ENCODE results near the gene MEF2D. TPM values are rescaled to one million over a fixed set of nuclear protein-coding genes. Genes with fewer than 3 reads are reported as not detected.

The MEF2D gene
- total RNA-seq = 7.8 TPM

DNA sequence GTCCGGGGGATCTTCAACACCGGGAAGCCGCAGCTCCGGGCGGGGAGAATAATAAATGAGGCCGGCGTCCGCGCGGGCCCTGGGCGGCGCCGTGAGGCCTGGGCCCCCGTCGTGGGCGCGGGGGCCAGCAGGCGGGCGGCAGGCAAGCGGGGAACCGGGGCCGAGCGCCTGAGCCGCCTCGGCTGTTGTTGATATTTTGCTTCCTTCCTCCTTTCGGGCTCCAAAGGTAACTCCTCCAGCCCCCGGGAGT lies at the start of gene MEF2D:
Gene MEF2D (minus strand): TSS at position 233 of the 250 bp plus-strand sequence. CDS start 17,483 bp downstream, outside the sequence.
- Histone ChIP-seq H3K4me1 (ENCODE audit: control insufficient read depth in 3 of 3, insufficient read depth in 3 of 3, low read length in 3 of 3) (peaks cover 72 to 73% (median 72%) of the 10 kb centered on the region in 3 donors), H3K4me3 (ENCODE audit: low read length in 3 of 3) (peak within 1 kb of the TSS; percentile 89 to 93 (median 93)), H3K9me3 (ENCODE audit: control insufficient read depth in 3 of 3, low read length in 3 of 3) (no peaks in the 10 kb centered on the region), H3K27me3 (ENCODE audit: control insufficient read depth in 3 of 3, insufficient read depth in 3 of 3, low read length in 3 of 3) (no peaks in the 10 kb centered on the region), H3K36me3 (ENCODE audit: control insufficient read depth in 3 of 3, insufficient read depth in 3 of 3, low read length in 3 of 3) (peaks cover 0 to 5% (median 0%) of the 10 kb centered on the region in 3 donors), H3K27ac (ENCODE audit: low read depth, low read length) (peak within 1 kb of the TSS; percentile 100), H3K9ac (ENCODE audit: low read depth in 1 of 3, low read length in 3 of 3) (peak within 1 kb of the TSS; percentile 95 to 99 (median 98))

DNA sequence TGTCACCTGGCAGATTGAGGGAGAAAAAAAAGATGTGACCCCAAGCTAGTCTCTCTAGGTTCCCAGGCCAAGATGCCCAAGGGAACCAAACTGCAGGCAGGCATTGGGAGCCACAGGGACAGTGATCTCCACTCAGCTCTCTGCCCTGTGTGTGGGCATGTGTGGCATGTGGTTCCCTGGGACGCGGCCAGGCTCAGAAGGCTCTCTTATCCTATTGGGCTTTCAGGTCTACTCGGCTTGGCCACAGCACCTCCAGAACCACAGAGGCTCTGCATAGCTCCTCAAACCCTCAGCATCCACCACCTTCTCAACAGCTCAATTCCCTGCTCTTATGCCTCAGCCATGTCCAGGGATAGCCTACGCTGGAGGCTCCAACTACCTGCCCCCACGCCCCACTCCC lies 49.8 kb upstream of the MEF2D start:
- Histone ChIP-seq H3K27me3 (ENCODE audit: control insufficient read depth in 3 of 3, insufficient read depth in 3 of 3, low read length in 3 of 3) (no peaks in the 10 kb centered on the region), H3K9ac (ENCODE audit: low read depth in 1 of 3, low read length in 3 of 3) (no peak overlapping the region), H3K27ac (ENCODE audit: low read depth, low read length) (no peak overlapping the region), H3K4me3 (ENCODE audit: low read length in 3 of 3) (no peak overlapping the region), H3K36me3 (ENCODE audit: control insufficient read depth in 3 of 3, insufficient read depth in 3 of 3, low read length in 3 of 3) (no peaks in the 10 kb centered on the region), H3K4me1 (ENCODE audit: control insufficient read depth in 3 of 3, insufficient read depth in 3 of 3, low read length in 3 of 3) (peaks cover 5 to 7% (median 7%) of the 10 kb centered on the region in 3 donors), H3K9me3 (ENCODE audit: control insufficient read depth in 3 of 3, low read length in 3 of 3) (no peaks in the 10 kb centered on the region)

DNA sequence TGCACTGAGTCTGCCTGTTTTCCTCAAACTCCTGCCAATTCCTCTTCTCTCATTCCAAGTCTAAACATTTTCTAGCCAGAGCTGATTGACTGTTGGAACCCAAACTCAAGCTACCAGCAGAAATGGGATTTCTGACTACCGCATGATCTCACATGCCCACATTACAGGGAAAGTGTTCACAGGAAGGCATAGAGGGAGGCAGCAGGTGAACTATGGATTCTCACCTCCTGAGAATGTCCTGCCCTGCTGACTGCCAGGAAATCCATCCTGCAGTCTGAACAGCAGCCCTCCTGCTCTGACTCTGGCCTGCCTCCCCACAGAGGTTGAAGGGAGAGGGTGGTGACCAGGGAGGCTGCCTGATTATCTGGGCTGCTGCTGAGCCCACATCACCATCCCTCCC lies 49.3 kb upstream of the MEF2D start:
- Histone ChIP-seq H3K27ac (ENCODE audit: low read depth, low read length) (no peak overlapping the region), H3K4me1 (ENCODE audit: control insufficient read depth in 3 of 3, insufficient read depth in 3 of 3, low read length in 3 of 3) (peaks cover 5 to 7% (median 7%) of the 10 kb centered on the region in 3 donors), H3K36me3 (ENCODE audit: control insufficient read depth in 3 of 3, insufficient read depth in 3 of 3, low read length in 3 of 3) (no peaks in the 10 kb centered on the region), H3K27me3 (ENCODE audit: control insufficient read depth in 3 of 3, insufficient read depth in 3 of 3, low read length in 3 of 3) (no peaks in the 10 kb centered on the region), H3K4me3 (ENCODE audit: low read length in 3 of 3) (no peak overlapping the region), H3K9me3 (ENCODE audit: control insufficient read depth in 3 of 3, low read length in 3 of 3) (no peaks in the 10 kb centered on the region), H3K9ac (ENCODE audit: low read depth in 1 of 3, low read length in 3 of 3) (peak overlapping the region in 1 of 3 donors; percentile 17)

DNA sequence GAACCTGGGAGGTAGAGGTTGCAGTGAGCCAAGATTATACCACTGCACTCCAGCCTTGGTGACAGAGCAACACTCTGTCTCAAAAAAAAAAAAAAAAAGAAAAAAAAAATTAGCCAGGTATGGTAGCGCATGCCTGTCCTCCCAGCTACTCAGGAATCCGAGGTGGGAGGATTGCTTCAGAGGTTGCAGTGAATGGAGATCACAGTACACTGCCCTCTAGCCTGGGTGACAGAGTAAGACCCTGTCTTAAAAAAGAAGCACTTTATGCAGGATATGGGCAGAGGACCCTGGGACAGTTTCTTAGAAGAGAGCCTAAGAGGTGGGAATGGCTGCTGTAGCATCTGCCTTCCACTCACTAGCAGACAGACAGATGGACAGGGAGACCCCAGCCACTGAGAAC lies 48.8 kb upstream of the MEF2D start:
- Histone ChIP-seq H3K36me3 (ENCODE audit: control insufficient read depth in 3 of 3, insufficient read depth in 3 of 3, low read length in 3 of 3) (no peaks in the 10 kb centered on the region), H3K4me1 (ENCODE audit: control insufficient read depth in 3 of 3, insufficient read depth in 3 of 3, low read length in 3 of 3) (peaks cover 5 to 7% (median 7%) of the 10 kb centered on the region in 3 donors), H3K27ac (ENCODE audit: low read depth, low read length) (no peak overlapping the region), H3K4me3 (ENCODE audit: low read length in 3 of 3) (no peak overlapping the region), H3K9ac (ENCODE audit: low read depth in 1 of 3, low read length in 3 of 3) (peak overlapping the region in 1 of 3 donors; percentile 54), H3K27me3 (ENCODE audit: control insufficient read depth in 3 of 3, insufficient read depth in 3 of 3, low read length in 3 of 3) (no peaks in the 10 kb centered on the region), H3K9me3 (ENCODE audit: control insufficient read depth in 3 of 3, low read length in 3 of 3) (no peaks in the 10 kb centered on the region)

DNA sequence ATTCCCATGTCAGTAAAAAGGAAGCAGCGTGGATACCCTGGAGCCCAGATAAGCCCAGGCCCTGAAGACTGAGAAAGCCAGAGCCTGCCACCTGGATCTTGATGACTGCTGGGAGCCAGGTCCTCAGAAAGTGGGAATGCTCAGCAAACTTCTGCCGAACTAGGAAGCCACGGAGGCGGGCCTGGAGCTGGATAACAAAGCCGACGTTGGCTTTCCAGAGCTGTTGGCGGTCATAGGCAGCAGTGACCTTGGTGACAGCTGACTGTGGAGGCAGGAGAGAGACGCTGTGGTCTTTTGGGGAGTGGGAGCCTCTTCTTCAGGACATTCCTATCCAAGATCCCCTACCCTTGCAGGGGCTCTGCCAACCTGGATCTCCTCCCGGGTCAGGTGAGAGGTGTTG lies 47.4 kb upstream of the MEF2D start:
- H3K4me1 ChIP-seq (ENCODE audit: control insufficient read depth in 3 of 3, insufficient read depth in 3 of 3, low read length in 3 of 3) = peaks cover 5 to 7% (median 7%) of the 10 kb centered on the region in 3 donors
- H3K36me3 ChIP-seq (ENCODE audit: control insufficient read depth in 3 of 3, insufficient read depth in 3 of 3, low read length in 3 of 3) = no peaks in the 10 kb centered on the region
- no peak overlapping the region for H3K27ac ChIP-seq (ENCODE audit: low read depth, low read length)
- H3K27me3 ChIP-seq (ENCODE audit: control insufficient read depth in 3 of 3, insufficient read depth in 3 of 3, low read length in 3 of 3) = no peaks in the 10 kb centered on the region
- H3K9me3 ChIP-seq (ENCODE audit: control insufficient read depth in 3 of 3, low read length in 3 of 3) = no peaks in the 10 kb centered on the region
- no peak overlapping the region for H3K9ac ChIP-seq (ENCODE audit: low read depth in 1 of 3, low read length in 3 of 3)
- no peak overlapping the region for H3K4me3 ChIP-seq (ENCODE audit: low read length in 3 of 3)

DNA sequence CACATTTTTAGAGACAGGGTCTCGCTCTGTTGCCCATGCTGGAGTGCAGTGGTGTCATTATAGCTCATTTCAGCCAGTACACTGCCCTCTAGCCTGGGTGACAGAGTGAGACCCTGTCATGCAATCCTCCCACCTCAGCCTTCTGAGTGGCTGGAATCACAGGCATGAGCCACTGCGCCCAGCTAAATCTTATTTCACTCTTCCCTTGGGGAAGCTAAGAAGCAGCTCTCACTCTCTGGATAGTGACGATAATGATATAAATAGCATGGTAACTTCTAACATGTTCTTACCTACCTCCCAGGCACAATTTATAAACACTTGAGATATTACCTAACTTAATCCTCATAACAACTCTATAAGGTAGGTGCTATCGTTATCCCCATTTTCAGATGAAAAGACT lies 46.9 kb upstream of the MEF2D start:
- H3K4me3 ChIP-seq (ENCODE audit: low read length in 3 of 3) = no peak overlapping the region
- no peaks in the 10 kb centered on the region for H3K36me3 ChIP-seq (ENCODE audit: control insufficient read depth in 3 of 3, insufficient read depth in 3 of 3, low read length in 3 of 3)
- H3K9ac ChIP-seq (ENCODE audit: low read depth in 1 of 3, low read length in 3 of 3) = no peak overlapping the region
- no peaks in the 10 kb centered on the region for H3K9me3 ChIP-seq (ENCODE audit: control insufficient read depth in 3 of 3, low read length in 3 of 3)
- no peaks in the 10 kb centered on the region for H3K27me3 ChIP-seq (ENCODE audit: control insufficient read depth in 3 of 3, insufficient read depth in 3 of 3, low read length in 3 of 3)
- peaks cover 5 to 7% (median 7%) of the 10 kb centered on the region in 3 donors for H3K4me1 ChIP-seq (ENCODE audit: control insufficient read depth in 3 of 3, insufficient read depth in 3 of 3, low read length in 3 of 3)
- no peak overlapping the region for H3K27ac ChIP-seq (ENCODE audit: low read depth, low read length)

DNA sequence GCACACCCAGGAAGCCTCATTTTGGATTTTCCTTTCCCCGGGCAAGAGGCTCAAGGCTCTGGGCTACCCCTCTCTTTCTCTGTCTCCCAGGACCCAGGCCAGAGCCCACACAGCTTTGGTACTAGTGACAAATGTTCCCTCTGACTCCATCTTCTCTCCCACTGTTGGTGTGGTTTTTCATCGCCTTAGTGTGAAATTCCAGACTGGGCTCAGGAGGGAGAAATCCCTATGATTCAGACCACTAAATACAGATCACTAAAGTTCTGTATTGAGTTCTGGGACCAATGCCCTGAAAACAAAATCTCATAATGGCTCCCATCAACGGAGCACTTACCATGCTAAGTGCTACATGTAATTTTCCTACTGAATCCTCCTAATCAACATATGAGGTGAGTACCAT lies 45.7 kb upstream of the MEF2D start:
- H3K9me3 ChIP-seq (ENCODE audit: control insufficient read depth in 3 of 3, low read length in 3 of 3) = no peaks in the 10 kb centered on the region
- H3K36me3 ChIP-seq (ENCODE audit: control insufficient read depth in 3 of 3, insufficient read depth in 3 of 3, low read length in 3 of 3) = no peaks in the 10 kb centered on the region
- no peaks in the 10 kb centered on the region for H3K27me3 ChIP-seq (ENCODE audit: control insufficient read depth in 3 of 3, insufficient read depth in 3 of 3, low read length in 3 of 3)
- H3K27ac ChIP-seq (ENCODE audit: low read depth, low read length) = no peak overlapping the region
- H3K4me1 ChIP-seq (ENCODE audit: control insufficient read depth in 3 of 3, insufficient read depth in 3 of 3, low read length in 3 of 3) = peaks cover 5 to 7% (median 7%) of the 10 kb centered on the region in 3 donors
- H3K9ac ChIP-seq (ENCODE audit: low read depth in 1 of 3, low read length in 3 of 3) = no peak overlapping the region
- no peak overlapping the region for H3K4me3 ChIP-seq (ENCODE audit: low read length in 3 of 3)

DNA sequence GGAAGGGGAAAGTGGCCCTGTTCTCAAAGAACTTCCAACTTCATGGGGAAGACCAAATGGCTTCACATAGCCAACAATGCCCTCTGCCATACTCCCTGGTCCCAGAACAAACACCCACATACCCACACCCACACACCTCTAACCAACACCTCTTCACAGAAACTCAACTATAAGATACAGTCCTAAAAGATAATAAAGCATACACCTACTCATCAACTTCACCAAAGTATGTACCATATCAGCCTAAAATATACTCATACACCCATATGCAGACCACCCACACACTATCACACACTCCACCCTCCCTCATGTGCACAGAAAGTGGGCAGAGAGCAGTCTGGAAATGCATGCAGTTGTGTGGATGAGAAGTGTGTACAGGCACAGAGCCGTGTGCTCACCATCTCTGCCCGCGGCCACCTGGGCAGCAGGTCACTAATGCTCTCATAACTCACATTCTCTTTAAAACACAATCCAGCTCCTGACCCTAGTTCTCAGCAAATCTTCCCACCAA lies 44.1 kb upstream of the MEF2D start:
- Histone ChIP-seq H3K9me3 (ENCODE audit: control insufficient read depth in 3 of 3, low read length in 3 of 3) (no peaks in the 10 kb centered on the region), H3K4me1 (ENCODE audit: control insufficient read depth in 3 of 3, insufficient read depth in 3 of 3, low read length in 3 of 3) (peaks cover under 1 to 13% (median 5%) of the 10 kb centered on the region in 3 donors), H3K9ac (ENCODE audit: low read depth in 1 of 3, low read length in 3 of 3) (no peak overlapping the region), H3K27me3 (ENCODE audit: control insufficient read depth in 3 of 3, insufficient read depth in 3 of 3, low read length in 3 of 3) (no peaks in the 10 kb centered on the region), H3K36me3 (ENCODE audit: control insufficient read depth in 3 of 3, insufficient read depth in 3 of 3, low read length in 3 of 3) (no peaks in the 10 kb centered on the region), H3K27ac (ENCODE audit: low read depth, low read length) (no peak overlapping the region), H3K4me3 (ENCODE audit: low read length in 3 of 3) (no peak overlapping the region)

DNA sequence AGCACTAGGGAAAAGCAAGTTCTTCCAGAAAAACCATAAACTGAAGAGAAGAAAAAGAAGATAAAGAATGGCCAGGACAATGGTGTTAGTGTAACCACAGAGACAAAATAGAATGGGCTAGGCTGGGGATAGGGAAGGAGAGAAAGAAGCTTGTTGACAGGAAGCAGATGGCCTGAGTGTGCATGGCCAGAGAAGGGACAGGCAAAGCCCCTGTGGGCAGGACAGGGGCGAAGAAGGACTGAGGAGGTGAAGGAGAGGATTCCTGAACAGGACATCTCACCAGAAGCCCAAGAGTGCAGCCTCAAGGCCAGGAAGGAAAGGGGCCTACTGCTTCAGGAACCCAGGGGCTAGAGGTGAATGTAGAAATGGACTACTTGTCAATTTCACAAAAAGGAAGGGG lies 42.5 kb upstream of the MEF2D start:
- H3K4me1 ChIP-seq (ENCODE audit: control insufficient read depth in 3 of 3, insufficient read depth in 3 of 3, low read length in 3 of 3) = peaks cover 0 to 13% (median 8%) of the 10 kb centered on the region in 3 donors
- H3K27me3 ChIP-seq (ENCODE audit: control insufficient read depth in 3 of 3, insufficient read depth in 3 of 3, low read length in 3 of 3) = no peaks in the 10 kb centered on the region
- H3K27ac ChIP-seq (ENCODE audit: low read depth, low read length) = no peak overlapping the region
- H3K9me3 ChIP-seq (ENCODE audit: control insufficient read depth in 3 of 3, low read length in 3 of 3) = no peaks in the 10 kb centered on the region
- H3K9ac ChIP-seq (ENCODE audit: low read depth in 1 of 3, low read length in 3 of 3) = no peak overlapping the region
- H3K36me3 ChIP-seq (ENCODE audit: control insufficient read depth in 3 of 3, insufficient read depth in 3 of 3, low read length in 3 of 3) = no peaks in the 10 kb centered on the region
- no peak overlapping the region for H3K4me3 ChIP-seq (ENCODE audit: low read length in 3 of 3)

DNA sequence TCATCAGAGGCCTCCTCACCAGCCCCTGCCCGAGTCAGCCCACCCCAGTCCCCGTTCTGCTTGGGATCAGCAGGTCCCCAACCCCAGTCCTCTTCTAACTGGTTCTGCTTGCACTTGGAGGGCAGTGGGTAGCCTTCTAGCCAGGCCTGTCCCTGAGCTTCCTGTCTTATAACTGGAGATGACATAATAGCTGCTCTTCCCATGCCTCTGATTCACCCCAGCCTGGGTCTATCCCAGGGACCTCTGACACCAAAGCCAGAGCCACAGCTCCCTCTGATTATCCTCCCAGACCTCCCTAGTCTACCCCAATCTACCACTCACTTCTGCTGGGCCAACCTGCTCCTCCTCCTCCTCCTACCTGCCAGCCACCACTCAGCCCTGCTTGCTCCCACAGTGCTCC lies 40.4 kb upstream of the MEF2D start:
- peaks cover 0 to 6% (median 3%) of the 10 kb centered on the region in 3 donors for H3K4me1 ChIP-seq (ENCODE audit: control insufficient read depth in 3 of 3, insufficient read depth in 3 of 3, low read length in 3 of 3)
- no peaks in the 10 kb centered on the region for H3K36me3 ChIP-seq (ENCODE audit: control insufficient read depth in 3 of 3, insufficient read depth in 3 of 3, low read length in 3 of 3)
- no peak overlapping the region for H3K4me3 ChIP-seq (ENCODE audit: low read length in 3 of 3)
- H3K27me3 ChIP-seq (ENCODE audit: control insufficient read depth in 3 of 3, insufficient read depth in 3 of 3, low read length in 3 of 3) = no peaks in the 10 kb centered on the region
- H3K27ac ChIP-seq (ENCODE audit: low read depth, low read length) = no peak overlapping the region
- no peaks in the 10 kb centered on the region for H3K9me3 ChIP-seq (ENCODE audit: control insufficient read depth in 3 of 3, low read length in 3 of 3)
- no peak overlapping the region for H3K9ac ChIP-seq (ENCODE audit: low read depth in 1 of 3, low read length in 3 of 3)
